Gastrocnemius medialis (tissue), 4 donors: ENCODE data around the gene TMIGD3.

Experiments
- POLR2A ChIP-seq, 2 donors: fragments of 450-650 bp; IDR thresholded peaks; one replicate each; pipeline ENCODE4 v1.6.1; 2017; ENCODE audit warnings: antibody characterized with exemption in 2 of 2, mild to moderate bottlenecking in 2 of 2, moderate library complexity in 2 of 2
- TF ChIP-seq, protein P1 (sequence below), 5 experiments: fragments of 450-650 bp in 3 of 5; fragments of 200-600 bp in 2 of 5; sonication (generic) in 2 of 5; IDR thresholded peaks in 4 of 5; conservative IDR thresholded peaks in 1 of 5; 1 replicate in 4 of 5; 2 replicates in 1 of 5; pipeline ENCODE4 v1.5.1; 2016 to 2019; ENCODE audit warnings: antibody characterized with exemption in 5 of 5, mild to moderate bottlenecking in 3 of 5, moderate library complexity in 3 of 5

DNA sequence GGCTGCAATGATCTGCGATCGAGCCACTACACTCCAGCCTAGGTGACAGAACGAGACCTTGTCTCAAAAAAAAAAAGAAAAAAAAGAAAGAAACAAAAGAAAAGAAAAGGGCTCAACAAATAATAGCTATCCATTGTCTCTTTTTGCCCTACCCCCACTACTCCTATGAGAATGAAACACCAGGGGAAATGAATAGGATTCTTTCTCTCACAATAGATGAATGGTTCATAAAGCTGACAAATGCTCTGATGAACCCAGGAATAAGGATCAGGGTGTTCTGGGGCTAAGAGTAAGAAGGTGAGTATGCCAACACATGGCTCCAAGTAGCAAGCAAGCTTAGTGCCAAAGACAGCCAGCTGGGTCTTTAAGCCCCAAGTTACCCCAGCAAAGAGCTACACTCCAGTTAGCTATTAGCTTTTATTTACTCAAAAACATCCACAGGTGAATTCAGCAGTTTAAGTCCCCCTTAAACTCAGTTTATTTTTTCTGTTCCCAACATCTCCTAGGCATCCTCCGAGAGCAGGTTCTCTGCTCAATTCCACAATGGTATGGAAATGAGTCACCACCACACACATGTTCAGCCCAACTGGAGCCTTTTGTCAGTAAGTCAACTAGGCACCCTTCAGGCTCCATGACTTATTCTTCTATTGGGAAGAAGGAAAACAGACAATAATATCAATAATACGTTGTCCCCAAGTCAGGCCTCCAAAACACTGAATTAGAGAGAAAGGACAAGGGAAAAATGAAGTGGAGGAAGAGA, 4.2 kb downstream of the TMIGD3 start:
- TF ChIP-seq, protein P1, sequence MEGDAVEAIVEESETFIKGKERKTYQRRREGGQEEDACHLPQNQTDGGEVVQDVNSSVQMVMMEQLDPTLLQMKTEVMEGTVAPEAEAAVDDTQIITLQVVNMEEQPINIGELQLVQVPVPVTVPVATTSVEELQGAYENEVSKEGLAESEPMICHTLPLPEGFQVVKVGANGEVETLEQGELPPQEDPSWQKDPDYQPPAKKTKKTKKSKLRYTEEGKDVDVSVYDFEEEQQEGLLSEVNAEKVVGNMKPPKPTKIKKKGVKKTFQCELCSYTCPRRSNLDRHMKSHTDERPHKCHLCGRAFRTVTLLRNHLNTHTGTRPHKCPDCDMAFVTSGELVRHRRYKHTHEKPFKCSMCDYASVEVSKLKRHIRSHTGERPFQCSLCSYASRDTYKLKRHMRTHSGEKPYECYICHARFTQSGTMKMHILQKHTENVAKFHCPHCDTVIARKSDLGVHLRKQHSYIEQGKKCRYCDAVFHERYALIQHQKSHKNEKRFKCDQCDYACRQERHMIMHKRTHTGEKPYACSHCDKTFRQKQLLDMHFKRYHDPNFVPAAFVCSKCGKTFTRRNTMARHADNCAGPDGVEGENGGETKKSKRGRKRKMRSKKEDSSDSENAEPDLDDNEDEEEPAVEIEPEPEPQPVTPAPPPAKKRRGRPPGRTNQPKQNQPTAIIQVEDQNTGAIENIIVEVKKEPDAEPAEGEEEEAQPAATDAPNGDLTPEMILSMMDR (IDR thresholded peaks at IDR 0.05 in 4 of 5, conservative IDR thresholded peaks at IDR 0.05 in 1 of 5) = no peak
- TF ChIP-seq POLR2A (IDR thresholded peaks at IDR 0.05) = no peak
